LNCaP clone FGC (cell line): ENCODE results near the gene SLC25A21.

Experiments
- DNase-seq: peaks from one replicate; pipeline ENCODE4 v3.0.0-alpha.2; 2011; ENCODE audit warnings: low read depth
- H3K4me3 ChIP-seq: 2 replicates; pipeline ENCODE4 v1.5.1; 2011; ENCODE audit warnings: mild to moderate bottlenecking, low read depth, low read length, control low read depth
- TF ChIP-seq, protein P1 (sequence below): IDR thresholded peaks from 2 replicates; pipeline ENCODE4 v1.5.1; 2012; ENCODE audit warnings: mild to moderate bottlenecking; ENCODE audit not compliant: control insufficient read depth, insufficient read depth; ENCODE audit errors: extremely low read depth

The SLC25A21 gene

DNA sequence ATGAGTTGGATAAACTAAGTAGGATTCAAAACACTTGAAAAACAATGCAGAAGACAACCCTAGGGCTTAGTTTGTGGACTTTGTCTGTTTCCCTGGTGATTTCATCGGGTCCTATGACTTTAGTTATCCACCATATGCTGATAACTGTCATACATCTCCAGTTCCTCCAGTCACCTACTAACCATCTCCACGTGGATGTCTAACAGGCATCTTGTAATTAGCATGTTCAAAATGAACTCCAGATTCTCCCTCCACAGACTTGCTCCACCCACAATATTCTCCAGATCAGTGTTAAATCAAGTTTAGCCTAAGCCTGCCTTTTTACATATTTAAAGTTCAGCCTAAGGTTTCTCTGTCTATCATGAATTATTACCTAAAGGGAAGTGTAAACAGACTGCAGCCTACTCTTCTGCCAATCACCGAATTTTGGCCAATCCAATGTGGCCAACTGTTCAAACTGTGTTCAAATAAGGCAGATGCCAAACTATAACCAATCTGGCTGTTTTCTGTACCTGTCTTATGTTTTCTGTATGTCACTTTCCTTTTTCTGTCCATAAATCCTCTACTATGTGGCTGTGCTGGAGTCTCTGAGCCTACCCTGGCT, 423.7 kb downstream of the SLC25A21 start:
- no peak for DNase-seq
- TF ChIP-seq, protein P1, sequence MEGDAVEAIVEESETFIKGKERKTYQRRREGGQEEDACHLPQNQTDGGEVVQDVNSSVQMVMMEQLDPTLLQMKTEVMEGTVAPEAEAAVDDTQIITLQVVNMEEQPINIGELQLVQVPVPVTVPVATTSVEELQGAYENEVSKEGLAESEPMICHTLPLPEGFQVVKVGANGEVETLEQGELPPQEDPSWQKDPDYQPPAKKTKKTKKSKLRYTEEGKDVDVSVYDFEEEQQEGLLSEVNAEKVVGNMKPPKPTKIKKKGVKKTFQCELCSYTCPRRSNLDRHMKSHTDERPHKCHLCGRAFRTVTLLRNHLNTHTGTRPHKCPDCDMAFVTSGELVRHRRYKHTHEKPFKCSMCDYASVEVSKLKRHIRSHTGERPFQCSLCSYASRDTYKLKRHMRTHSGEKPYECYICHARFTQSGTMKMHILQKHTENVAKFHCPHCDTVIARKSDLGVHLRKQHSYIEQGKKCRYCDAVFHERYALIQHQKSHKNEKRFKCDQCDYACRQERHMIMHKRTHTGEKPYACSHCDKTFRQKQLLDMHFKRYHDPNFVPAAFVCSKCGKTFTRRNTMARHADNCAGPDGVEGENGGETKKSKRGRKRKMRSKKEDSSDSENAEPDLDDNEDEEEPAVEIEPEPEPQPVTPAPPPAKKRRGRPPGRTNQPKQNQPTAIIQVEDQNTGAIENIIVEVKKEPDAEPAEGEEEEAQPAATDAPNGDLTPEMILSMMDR = no peak
- H3K4me3 ChIP-seq = no peak overlapping the region

DNA sequence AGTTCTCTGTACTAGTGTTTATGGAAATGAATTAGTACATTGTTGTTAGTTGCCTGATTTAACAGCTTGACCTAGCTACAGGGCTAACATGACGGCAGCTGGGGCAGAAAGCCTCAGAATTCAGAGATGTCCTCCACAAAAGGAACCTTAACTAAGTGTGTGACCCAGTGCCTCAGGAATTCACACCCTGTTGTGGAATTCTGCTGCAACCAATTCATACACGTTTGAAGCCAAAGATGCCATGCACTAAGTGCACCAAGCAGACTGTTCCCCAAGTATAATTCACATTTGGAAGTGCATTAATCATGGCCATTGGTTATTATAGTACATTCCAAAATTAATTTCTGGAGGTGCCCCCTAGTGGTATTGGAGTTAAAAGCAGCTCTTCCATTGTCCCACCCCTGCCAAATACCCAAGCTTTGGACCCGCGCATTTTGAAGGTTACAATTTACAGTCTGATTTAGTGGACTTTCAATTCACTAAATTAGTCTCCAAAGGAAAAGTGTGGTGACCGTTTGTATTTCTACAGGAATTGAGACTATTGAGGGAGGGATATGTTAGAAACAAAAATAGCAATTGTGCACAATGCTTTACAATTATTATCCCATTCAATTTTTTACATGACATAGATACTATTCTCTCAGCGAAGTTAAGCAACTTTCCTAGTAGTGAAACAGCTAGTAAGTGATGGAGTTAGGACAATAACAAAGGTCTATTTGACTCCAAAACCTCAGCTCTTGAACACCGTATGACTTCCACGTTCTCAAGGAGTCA, 424.8 kb downstream of the SLC25A21 start:
- TF ChIP-seq, protein P1 = peak; percentile 56
- no peak for DNase-seq
- H3K4me3 ChIP-seq = no peak overlapping the region

DNA sequence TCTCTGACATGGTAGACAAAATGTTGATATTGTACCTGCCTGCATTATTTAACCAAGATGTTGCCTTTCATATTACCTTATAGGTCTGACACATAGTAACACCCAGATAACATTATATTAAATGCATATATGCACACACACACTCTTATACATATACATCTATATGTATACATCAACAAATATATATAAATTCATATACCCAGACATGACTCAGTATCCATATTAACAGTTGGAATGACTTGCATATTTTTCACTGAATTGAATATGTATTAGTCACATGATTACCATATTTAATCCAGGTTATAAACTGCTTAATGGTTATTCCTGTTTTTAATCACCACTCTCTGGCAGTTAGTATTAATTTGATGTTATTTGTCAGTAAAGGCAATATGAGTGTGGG, 425.5 kb downstream of the SLC25A21 start:
- DNase-seq = no peak
- TF ChIP-seq, protein P1 = no peak
- no peak overlapping the region for H3K4me3 ChIP-seq

DNA sequence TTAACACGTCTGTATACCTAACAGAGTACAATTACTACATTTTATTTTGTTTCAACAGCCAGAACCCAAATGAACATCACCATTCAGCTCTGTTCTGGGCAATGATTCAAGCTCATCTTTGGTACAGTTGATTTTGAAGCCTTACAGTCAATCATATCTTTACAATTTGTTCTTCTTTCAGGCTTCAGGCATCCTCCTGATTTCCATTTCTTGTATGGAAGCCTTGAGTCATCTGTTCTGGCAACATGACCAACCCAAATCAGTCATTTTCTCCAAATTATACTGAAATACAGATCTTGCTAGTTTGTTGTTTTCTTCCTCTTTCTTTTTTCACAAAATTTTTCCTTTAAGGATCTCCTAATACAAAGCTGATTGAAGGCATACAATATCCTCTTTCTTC, 430.5 kb downstream of the SLC25A21 start:
- H3K4me3 ChIP-seq = no peak overlapping the region
- TF ChIP-seq, protein P1 = no peak
- DNase-seq = no peak

DNA sequence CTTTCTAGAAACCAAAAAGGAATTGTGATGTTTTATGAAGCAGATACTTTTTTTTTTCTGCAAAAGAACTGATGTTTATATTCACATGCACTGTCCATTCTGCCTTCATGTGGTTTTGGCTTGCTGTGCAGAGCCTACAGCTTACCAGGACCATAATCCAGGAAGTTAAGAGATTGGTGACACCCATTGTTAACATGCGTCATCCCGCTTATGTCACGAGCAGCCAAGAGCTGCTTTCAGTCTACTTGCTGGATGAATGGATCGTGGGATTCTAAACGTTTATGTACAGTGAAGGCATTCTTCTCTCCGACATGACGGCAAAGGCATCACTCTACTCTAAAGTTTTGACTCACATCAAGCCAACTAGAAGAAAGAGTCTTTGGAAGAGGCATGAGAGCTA, 434.1 kb downstream of the SLC25A21 start:
- DNase-seq = no peak
- TF ChIP-seq, protein P1 = no peak

DNA sequence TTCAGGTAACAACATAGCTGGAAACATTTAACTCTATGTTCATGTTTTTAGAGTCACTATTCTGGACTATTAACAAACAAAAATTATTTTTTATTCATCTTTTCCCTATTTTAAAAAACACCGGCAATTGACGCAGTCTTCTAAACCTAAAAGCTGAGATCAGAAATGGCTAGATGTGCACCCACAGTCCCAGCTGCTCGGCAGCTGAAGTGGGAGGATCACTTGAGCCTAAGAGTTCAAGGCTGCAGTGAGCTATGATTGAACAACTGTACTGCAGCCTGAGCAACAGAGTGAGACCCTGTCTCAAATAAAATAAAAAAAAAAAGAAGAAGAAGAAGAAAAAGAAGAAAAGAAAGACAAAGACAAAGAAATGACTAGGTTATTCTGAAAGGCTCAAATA, 446.3 kb downstream of the SLC25A21 start:
- no peak for DNase-seq
- no peak overlapping the region for H3K4me3 ChIP-seq
- TF ChIP-seq, protein P1 = no peak

More for the DNA sequence above, 434.1 kb downstream of the SLC25A21 start:
- no peak overlapping the region for H3K4me3 ChIP-seq
